WERI-Rb-1 (cell line): ENCODE data around the gene ZFP92.
A peak's percentile ranks its signal among the peaks of the same experiment; 100 is the strongest.

ENCODE experiments used
- DNase-seq: peaks from one replicate; pipeline ENCODE4 v3.0.0-alpha.2; 2020
- H3K27ac ChIP-seq: fragments of 250-450 bp; sonication (Bioruptor Pico); 2 replicates; pipeline ENCODE4 v1.5.1; 2020; ENCODE audit warnings: mild to moderate bottlenecking, moderate library complexity
- H3K27me3 ChIP-seq: fragments of 250-450 bp; sonication (Bioruptor Pico); 2 replicates; pipeline ENCODE4 v1.5.1; 2021; ENCODE audit warnings: mild to moderate bottlenecking, low read depth, moderate library complexity; ENCODE audit not compliant: insufficient read depth, severe bottlenecking
- H3K36me3 ChIP-seq: fragments of 250-450 bp; sonication (Bioruptor Pico); 2 replicates; pipeline ENCODE4 v1.5.1; 2020; ENCODE audit warnings: mild to moderate bottlenecking, moderate library complexity
- H3K4me3 ChIP-seq: 2 replicates; pipeline ENCODE4 v1.5.1; 2011; ENCODE audit warnings: low read depth, mild to moderate bottlenecking, control low read depth, low read length
- H3K9me3 ChIP-seq: fragments of 250-450 bp; sonication (Bioruptor Pico); 2 replicates; pipeline ENCODE4 v1.5.1; 2021; ENCODE audit warnings: mild to moderate bottlenecking, moderate library complexity; ENCODE audit not compliant: severe bottlenecking
- TF ChIP-seq, protein P1 (sequence below): IDR thresholded peaks from 2 replicates; pipeline ENCODE4 v1.5.1; 2011; ENCODE audit warnings: low read depth, mild to moderate bottlenecking, control low read depth, inconsistent platforms, low read length

ZFP92 gene

DNA sequence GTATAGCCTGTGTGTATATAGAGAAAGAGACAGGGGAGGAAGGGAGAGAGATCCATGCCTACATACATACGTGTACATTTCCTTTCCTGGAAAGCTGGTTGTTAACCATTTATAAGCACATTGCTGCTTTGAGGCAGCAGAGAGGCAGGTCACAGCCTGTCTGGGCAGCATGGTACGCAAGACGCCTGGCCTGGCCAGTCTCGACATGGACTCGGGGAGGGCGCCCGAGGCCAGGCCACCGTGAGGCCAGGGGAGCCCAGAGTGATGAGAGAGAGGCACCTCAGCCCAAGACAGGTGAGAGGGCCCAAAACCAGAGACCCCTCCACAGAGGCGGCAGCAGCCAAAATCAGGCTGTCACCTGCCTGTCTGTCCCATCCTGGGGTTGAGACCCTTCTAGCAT is 30.7 kb downstream of the ZFP92 start:
- Histone ChIP-seq H3K27ac (no peak overlapping the region), H3K36me3 (no peaks in the 10 kb centered on the region; the same call in 1 of the 2 replicates), H3K9me3 (peaks cover 2% of the 10 kb centered on the region), H3K27me3 (peaks cover 26% of the 10 kb centered on the region), H3K4me3 (no peak overlapping the region)
- no peak for DNase-seq
- TF ChIP-seq, protein P1, sequence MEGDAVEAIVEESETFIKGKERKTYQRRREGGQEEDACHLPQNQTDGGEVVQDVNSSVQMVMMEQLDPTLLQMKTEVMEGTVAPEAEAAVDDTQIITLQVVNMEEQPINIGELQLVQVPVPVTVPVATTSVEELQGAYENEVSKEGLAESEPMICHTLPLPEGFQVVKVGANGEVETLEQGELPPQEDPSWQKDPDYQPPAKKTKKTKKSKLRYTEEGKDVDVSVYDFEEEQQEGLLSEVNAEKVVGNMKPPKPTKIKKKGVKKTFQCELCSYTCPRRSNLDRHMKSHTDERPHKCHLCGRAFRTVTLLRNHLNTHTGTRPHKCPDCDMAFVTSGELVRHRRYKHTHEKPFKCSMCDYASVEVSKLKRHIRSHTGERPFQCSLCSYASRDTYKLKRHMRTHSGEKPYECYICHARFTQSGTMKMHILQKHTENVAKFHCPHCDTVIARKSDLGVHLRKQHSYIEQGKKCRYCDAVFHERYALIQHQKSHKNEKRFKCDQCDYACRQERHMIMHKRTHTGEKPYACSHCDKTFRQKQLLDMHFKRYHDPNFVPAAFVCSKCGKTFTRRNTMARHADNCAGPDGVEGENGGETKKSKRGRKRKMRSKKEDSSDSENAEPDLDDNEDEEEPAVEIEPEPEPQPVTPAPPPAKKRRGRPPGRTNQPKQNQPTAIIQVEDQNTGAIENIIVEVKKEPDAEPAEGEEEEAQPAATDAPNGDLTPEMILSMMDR = no peak

DNA sequence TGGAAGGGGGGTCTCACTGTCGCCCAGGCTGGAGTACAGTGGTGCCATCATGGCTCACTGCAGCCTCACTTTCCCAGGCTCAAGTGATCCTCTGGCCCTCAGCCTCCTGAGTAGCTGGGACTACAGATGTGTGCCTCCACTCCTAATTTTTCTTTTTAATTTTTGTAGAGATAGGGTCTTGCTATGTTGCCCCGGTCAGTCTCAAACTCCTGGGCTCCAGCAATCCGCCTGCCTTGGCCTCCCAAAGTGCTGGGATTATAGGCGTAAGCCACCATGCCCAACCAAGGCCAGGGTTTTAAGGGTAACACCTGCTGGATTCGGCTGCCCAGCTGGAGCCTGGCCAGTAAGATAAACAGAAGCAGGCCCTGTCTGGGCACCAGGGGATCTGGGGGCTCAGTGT is 31.2 kb downstream of the ZFP92 start:
- peaks cover 23% of the 10 kb centered on the region for H3K27me3 ChIP-seq
- no peak overlapping the region for H3K27ac ChIP-seq
- TF ChIP-seq, protein P1 = no peak
- no peak overlapping the region for H3K4me3 ChIP-seq
- no peaks in the 10 kb centered on the region; the same call in 1 of the 2 replicates for H3K36me3 ChIP-seq
- DNase-seq = no peak
- peaks cover 2% of the 10 kb centered on the region for H3K9me3 ChIP-seq

DNA sequence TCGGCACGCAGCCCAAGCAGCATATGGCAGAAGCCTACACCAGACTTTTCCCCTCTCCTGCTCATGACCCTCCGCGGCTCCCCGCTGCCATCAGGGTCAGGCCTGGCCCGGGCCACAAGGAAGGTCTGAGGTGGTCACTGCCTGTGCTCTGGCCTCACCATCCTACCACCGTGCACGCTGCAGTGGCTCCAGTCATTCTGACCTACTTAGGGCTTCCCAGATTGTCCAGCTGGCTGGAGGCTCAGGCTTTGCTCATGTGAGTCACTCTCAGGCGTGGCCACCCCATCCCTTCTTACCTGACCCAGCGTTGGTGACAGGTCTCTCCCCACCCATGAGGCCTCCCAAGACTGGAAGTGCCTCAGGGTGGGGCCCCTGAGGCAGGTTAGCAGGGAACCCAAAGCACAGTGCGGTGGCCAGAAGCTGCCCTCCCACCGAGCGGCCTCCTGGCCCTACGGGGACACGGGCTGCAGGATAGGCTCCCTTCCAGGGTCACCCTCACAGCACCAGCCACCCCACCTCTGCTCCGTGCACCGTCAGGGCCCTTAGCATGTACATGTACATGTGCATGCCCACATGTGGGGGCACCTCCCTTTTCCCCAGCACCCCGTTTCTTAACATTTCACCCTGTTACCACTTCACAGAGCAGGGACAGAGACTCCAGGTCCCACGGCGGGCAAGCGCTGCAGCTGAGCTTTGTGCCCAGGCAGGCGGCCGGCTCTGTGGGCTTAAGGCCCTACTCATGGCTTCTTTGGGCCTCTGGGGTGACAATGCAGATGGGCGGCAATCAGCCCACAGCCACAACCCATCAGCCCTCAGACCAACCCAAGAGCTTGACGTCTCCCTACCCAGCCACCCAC is 32.4 kb downstream of the ZFP92 start:
- DNase-seq = peak; percentile 62
- Histone ChIP-seq H3K27ac (peak overlapping the region; percentile 14; the same call in 1 of the 2 replicates), H3K9me3 (peaks cover 2% of the 10 kb centered on the region), H3K27me3 (peaks cover 17% of the 10 kb centered on the region), H3K4me3 (no peak overlapping the region), H3K36me3 (no peaks in the 10 kb centered on the region; the same call in 1 of the 2 replicates)
- TF ChIP-seq, protein P1 = no peak

DNA sequence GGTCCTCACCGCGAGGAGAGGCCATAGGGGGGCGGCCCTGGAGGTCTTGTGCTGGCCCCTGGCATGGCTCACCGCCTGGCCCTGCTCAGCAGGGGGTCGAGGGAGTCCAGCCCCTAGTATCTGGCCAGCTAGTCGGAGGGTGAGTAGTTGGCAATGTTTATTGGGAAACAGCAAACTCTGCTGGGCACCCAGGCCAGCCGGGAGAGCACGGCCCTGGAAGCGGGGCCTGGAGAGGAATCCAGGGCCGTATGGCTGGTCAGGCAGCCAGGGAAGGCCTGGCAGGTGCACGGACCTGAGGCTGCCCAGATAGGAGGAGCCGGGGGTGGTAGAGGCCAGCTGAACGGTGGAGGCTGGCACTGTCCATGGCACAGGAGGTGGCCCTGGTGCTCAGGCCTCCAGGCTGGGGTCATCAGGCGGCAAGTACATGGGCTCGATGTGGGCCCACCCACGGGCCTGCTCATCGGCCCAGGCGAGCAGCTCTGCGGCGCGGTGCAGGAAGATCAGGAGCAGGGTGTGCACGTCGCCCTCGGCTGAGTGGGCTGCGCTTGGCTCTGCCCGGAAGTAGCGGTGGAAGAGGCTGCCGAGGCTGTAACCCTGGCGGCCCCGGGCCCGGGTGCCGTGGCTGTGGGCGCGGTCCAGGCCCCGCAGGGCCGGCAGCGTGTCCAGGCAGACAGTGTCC is 33.2 kb downstream of the ZFP92 start:
- DNase-seq = no peak
- Histone ChIP-seq H3K36me3 (peaks cover 5% of the 10 kb centered on the region), H3K27ac (no peak overlapping the region), H3K4me3 (no peak overlapping the region), H3K9me3 (peaks cover 2% of the 10 kb centered on the region), H3K27me3 (peaks cover 16% of the 10 kb centered on the region)
- TF ChIP-seq, protein P1 = no peak

GRCh38 chrX:153445106-153445855 is 34.0 kb downstream of the ZFP92 start:
- Histone ChIP-seq H3K27ac (no peak overlapping the region), H3K36me3 (peaks cover 6% of the 10 kb centered on the region), H3K27me3 (peaks cover 13% of the 10 kb centered on the region), H3K4me3 (no peak overlapping the region), H3K9me3 (no peaks in the 10 kb centered on the region)
- TF ChIP-seq, protein P1 = no peak
- DNase-seq = no peak
